D341Med (cell line): ENCODE data around the gene DNAJC1.
"Not testable (repeated sequence)": the region's sequence is repeated elsewhere in the genome, so short reads cannot be mapped to it uniquely, and the experiment has no call there.

Experiments
- DNase-seq: peaks from one replicate; pipeline ENCODE4 v3.0.0; 2012; ENCODE audit warnings: low spot score

Gene DNAJC1

DNA sequence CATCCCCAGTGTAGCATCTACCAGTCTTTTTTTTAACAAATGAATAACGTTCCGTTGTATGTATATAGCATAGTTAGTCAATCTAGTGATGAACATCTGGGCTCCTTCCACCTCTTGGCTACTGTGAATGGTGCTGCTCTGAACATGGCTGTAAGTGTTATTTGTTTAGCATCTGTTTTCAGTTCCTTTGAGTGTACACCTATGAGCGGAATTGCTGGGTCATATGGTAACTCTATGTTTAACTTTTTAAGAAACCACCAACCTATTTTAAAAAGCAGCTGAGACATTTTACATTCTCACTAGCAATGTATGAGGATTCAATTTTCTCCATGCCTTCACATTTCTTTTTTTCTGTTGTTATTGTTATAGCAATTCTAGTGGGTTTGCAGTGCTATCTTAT lies 178.2 kb downstream of the DNAJC1 start:
- DNase-seq, result no peak

DNA sequence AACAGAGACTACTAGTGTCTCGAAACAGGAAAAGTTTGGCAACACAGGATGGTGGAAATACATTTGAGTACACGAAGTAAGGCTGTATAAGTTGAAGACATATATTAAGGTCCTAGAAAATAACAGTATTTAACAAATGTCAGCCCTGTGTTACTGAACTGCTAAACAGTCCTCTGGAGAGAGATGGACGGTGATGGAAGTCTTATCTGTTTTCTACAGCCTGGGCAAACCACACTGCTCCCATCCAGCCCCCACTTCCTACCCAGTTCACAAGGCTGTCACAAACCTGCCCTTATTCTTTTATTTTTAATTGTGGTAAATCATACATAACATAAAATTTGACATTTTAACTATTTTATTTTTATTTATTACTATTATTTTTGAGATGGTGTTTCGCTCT lies 179.1 kb downstream of the DNAJC1 start:
- no peak for DNase-seq

DNA sequence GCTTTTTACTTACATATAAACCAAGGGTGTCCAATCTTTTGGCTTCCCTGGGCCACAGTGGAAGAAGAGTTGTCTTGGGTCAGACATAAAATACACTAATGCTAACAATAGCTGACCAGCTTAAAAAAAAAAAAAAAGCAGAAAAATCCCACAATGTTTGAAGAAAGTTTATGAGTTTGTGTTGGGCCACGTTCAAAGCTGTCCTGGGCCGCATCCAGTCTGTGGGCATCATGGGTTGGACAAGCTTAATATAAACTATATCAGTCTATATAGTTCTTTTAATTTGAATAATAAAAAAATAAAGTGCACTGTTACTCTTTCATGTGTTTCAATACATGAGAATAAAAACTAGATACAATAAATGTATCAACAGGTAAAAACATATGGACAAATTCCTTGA lies 179.9 kb downstream of the DNAJC1 start:
- DNase-seq, result no peak

DNA sequence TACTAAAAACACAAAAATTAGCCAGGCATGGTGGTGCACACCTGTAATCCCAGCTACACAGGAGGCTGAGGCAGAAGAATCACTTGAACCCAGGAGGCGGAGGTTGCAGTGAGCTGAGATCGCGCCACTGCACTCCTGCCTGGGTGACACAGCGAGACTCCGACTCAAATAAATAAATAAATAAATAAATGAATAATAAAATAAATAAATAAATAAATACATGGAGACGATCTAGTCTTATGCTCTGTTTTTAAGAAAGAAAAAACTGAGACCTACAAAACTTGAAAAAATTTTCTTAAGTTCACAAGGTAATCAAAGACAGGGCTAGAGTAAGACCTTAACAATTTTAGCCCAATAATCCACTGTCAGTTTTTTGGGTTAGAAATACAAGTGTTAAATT lies 181.3 kb downstream of the DNAJC1 start:
- DNase-seq, result not testable (repeated sequence)

DNA sequence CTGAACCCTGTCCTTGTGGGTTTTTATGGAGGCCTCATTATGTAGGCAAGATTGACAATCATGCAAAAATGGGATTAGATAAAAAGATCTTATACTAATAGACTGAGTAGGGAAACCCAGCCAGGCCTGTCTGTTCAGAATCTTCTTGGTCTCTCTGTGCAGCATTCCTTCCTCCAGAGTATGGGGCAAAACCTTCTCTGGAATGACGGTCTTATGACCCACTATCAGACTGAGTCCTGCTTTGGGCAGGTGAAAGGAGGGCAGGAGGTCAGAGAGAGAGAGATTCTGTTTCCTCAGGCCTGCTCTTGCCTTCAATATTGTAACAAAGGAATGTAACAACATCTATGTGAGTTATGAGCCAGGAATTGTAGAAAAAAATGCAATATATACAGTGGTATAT lies 182.6 kb downstream of the DNAJC1 start:
- no peak for DNase-seq

DNA sequence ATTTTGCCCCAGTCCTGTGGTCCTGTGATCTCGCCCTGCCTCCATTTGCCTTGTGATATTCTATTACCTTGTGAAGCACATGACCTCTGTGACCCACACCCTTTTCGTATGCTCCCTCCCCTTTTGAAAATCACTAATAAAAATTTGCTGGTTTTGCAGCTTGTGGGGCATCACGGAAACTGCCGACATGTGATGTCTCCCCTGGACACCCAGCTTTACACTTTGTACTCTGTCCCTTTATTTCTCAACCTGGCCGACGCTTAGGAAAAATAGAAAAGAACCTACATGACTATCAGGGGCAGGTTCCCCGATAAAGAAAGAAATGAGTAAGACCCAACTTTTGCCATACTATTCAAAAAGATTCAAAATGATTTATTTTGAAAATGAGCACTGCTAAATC lies 185.1 kb downstream of the DNAJC1 start:
- DNase-seq, result not testable (repeated sequence)

DNA sequence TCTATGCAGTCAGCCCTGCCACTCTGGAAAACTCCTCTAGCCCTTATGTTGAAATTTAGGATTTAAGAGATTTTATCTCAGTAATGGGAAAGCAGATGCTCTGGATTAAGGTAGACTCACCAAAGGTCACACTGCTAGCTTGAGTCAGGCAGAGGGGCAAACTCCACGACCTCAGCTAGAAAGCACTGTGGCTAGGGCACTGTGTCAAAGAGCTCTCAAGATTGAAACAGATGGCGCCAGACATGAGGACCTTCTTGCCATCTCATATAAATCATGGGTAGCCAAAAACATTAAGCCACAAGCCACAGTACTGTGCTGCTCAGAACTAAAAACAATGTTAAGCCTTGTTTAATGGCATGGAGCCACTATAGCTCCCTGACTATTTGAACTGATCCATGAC lies 188.7 kb downstream of the DNAJC1 start:
- DNase-seq, result no peak

DNA sequence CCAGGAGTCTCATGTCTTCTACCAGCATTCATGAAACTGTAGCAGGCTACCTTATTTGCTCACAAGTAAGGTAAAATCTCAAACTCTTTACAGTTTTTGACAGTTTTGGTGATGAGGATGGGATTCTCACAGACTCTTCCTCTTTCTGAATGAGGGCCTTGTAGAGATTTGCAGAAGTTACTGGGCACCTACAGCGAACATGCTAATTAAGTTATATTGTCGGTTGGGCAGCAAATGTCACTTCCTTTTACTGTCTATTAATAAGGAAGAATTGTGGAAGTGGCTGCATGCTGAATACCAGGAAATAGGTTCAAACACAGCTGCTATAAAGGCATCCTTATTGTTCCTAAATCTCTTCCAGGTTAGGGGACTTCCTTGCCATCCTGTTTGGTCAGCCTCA lies 189.6 kb downstream of the DNAJC1 start:
- DNase-seq, result no peak

DNA sequence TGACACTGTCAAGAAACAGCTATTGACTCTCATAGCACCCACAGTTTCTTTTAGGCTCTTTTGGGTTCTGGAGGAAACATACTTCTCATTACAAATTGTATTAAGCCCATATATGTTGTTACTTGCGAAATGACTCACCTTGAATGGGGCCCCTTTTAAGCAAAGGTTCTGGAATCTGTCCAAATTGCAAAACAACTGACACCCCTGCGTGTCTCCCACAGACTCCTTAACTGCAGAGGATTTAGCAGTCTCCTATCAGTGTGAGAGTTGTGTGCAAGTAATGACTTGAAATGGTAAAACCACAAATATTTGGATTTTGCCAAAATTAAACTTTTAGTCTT lies 192.3 kb downstream of the DNAJC1 start:
- DNase-seq, result no peak

DNA sequence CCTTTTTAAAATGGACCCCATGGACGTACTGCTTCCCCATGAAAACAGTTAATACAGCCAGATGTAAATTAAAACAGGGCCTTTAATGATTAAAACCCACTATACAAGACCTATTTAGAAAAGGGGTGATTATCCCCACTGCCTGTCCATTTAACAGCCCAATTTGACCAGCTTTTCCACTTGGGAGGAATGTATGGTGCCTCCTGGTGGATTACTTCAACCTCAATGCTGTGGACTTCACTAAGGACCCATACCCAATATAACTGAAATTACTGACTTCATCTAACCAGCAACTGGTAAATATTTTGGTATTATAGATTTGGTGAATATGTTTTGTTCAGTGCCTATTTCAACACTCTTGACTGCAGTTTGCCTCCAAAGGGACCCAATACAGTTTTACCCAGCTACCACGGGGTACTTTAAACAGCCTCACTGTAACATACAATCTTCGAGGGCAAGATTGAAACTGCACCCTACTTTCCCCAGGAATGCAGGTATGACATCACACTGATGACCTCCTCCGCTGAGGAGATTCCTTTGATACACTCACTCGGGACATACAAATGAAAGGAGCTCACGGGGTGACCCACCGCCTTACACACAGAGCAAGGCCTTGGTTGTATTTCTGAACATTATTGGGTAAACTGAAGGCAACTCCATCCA lies 192.8 kb downstream of the DNAJC1 start:
- no peak for DNase-seq

DNA sequence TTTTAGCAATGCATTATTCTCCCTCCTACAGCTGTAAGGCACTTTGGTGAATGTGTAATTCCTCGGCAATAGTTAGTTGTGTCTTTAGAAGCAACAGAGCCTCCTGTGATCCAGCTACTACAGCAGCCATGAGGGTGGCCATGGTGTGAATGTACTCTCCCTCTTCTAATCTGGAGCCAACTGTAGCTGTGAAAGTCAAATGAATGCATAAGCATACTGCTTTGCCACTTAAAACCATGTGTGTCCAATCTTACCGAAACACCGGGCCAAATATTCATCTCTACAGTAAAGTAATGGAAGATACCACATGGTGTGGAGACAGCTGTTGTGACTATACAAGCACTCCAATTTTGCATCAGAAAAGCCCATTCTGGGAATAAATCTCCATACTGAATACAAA lies 195.0 kb downstream of the DNAJC1 start:
- no peak for DNase-seq

DNA sequence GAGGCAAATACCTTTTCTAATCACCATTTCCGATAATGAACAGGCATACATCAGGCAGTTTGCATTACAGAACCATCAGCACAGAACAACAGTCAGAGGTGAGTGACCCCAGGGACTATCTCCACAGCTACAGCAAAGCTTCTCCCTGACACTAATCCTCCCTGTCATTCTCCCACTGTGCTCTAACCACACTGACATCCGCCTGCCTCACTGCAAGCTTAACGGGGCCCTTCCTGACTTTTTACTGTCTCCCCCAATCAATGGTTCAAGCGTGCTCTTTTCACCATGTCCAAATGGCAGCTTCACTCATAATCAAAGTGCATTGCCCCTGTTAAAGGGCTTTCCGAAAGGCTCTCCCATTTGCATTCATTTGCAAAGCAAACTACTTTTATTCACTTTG lies 196.3 kb downstream of the DNAJC1 start:
- peak; percentile 50 for DNase-seq

DNA sequence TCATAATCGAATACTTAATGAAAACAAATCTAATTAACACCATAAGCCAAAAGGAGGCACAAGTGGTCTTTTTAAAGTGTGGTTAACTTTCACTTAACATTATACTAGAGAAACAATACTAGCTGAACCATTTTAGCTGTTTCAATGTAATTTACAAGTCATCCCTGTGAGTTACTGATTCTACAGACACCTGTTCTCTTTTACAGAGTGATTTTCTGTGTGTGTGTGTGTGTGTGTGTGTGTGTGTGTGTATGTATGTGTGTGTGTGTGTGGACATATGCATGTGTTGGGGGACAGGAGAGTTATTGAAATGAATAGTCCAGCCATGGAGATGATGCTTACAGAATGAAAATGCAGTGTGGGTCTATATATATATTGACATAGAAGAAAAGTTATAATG lies 200.2 kb downstream of the DNAJC1 start:
- no peak for DNase-seq

DNA sequence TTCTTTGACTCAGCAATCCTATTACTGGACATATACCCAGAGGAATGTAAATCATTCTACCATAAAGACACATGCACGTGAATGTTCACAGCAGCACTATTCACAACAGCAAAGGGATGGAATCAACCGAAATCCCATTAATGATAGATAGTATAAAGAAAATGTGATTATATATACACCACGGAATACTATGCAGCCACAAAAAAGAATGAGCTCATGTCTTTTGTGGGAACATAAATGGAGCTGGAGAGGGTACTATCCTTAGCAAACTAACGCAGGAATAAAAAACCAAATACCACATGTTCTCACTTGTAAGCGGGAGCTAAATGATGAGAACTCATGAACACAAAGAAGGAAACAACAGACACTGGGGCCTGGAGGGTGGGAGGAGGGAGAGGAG lies 201.9 kb downstream of the DNAJC1 start:
- no peak for DNase-seq

DNA sequence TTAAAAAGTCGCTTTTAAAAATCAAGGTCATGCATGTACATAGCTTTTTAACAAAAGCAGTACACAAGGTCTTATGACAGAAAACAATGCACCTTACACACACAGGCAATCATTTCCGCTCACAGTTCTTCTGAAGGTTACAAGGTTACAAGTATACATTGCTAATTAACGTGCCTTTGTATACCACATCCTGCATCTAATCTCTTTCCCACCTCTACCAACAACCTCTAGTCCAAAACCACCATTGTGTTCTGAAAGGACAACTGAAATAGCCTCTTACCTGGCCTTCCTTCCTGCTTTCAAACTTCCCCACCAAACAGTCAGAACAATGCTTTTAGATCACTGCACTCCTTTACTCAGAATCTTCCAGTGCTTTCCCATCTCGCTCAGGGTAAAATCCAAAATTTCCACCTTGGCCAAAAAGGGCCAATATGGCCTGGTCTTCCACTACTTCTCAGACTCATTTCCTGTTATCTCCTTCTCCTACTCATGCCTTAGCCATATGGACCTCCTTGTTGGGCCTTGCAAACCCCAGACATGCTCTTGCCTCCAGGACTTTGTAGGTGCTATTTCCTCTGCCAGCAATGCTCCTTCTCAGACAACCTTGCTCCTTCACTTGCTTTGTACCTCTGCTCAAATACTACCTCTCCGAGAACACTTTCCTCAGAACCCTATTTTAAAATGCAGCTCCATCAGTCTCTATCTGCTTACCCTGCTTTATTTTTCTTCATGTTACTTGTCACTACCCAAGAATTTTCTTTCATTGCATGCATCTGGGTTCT lies 205.4 kb downstream of the DNAJC1 start:
- no peak for DNase-seq

DNA sequence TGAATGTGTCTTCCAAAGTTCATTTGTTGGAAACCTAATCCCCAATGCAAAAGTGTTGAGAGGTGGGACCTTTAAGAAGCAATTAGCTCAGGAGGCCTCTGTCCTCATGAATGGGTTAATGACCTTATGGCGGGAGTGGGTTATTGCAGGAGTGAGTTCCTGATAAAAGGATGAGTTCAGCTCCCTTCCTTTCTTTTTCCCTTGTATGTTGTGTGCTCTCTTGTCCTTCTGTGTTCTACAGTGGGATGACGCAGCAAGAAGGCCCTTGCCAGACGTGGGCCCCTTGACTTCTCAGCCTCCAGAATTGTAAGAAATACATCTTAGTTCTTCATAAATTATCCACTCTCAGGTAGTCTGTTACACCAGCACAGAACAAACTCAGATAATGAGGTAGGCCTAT lies 206.0 kb downstream of the DNAJC1 start:
- DNase-seq, result no peak

DNA sequence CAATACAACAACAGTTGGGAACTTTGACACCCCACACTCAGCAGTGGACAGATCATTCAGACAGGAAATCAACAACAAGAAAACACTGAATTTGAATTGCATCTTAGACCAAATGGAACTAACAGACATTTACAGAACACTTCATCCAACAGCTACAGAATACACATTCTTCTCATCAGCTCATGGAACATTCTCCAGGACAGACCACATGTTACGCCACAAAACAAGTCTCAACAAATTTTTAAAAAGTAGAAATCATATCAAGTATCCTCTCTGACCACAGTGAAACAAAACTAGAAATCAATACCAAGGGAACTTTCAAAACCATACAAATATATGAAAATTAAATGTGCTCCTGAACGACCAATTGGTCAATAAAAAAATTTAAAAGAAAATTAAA lies 212.3 kb downstream of the DNAJC1 start:
- DNase-seq, result no peak

DNA sequence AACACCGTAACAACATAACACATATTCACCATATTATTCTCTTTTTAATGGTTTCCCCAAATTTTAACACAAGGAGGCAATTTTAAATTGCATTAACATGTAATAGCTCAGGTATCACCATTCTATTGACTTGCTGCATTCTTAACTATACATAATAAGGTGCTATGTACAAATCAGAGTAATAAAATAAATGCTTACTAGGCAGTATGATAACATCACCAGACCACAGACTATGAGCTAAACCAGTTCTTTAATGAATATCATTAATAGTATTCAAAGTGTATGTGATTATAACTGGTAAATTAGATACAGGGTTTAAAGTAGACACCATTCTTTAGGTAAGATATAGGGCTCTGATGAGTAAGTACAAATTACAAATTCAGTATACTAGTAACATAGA lies 226.6 kb downstream of the DNAJC1 start:
- DNase-seq, result no peak

DNA sequence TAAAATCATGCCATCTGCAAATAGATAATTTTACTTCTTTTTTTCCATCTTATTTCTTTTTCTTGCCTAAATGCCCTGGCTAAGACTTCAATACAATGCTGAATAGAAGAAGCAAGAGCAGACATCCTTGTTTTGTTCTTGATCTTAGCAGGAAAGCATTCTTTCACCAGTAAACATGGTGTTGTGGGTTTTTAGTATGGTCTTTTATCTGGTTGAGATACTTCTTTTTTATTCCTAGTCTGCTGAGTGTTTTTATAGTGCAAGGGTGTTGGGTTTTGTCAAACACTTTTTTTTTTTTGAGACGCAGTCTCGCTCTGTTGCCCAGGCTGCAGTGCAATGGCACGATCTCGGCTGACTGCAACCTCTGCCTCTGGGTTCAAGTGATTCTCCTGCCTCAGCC lies 232.3 kb downstream of the DNAJC1 start:
- no peak for DNase-seq

DNA sequence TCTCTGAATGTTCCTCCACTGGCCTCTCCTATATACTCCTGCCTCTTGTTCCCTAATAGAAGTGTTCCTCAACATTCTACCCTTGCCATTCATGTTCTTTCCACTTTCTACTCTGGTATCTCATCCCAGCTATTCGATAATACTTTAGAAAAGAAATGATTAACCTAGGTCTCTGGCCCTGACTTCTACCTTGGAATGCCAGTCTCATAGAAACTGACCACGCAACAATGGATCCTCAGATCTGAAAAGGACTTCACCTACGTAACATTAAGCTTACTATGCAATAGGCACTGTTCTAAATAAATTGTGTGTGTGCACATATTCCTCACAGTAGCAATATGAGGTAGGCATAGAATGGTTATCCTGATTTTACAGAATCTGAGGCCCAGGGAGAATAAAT lies 234.5 kb downstream of the DNAJC1 start:
- DNase-seq, result no peak

DNA sequence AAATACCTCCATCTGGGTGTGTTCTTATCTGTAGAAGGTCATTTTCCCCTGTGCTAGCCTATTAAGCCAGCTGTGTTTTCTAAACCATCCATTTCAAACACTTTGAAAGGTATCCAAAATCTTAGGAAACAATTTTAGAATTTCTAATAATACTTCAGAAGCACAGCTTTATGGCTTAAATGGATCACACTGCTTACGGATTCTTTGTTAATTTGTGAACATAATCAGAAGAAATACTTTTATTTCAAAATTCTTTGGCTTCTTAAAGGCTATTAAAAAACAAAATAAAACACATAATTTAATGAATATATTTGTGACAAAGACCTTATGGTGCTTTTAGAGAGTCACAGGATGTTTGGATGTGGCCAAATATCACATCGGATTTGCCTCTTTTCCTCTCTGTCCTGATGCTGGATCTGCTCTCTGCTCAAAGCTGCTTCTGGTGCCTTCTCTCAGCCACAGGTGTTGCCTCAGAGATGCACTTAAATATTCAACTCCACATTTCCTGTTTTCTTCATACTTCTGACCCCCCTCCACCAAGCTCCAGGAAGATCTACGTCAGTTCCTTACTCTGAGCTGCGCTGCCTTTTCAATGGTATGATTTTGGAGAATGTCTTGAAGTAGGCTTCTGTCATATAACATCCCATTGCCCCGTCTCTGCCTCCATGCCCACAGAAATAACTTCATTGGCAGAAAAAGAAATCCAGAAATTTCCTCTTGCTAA lies 238.9 kb downstream of the DNAJC1 start:
- DNase-seq, result no peak

DNA sequence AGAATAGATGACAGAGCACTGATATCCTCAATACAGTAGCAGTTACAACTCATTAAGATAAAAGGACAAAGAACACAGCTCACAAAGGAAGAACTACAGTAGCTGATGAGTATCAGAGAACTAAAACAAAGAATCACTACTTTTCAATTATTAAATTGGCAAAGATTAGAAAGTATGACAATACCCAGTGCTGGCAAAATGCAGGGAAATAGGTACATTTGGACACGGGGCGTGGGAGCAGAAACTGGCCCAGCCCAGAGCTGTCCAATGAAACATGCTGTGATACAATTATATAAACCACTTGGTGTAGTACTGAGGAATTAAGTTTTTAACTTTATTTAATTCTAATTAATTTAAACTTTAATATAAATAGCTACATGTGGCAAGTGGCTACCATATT lies 243.2 kb downstream of the DNAJC1 start:
- DNase-seq, result no peak

DNA sequence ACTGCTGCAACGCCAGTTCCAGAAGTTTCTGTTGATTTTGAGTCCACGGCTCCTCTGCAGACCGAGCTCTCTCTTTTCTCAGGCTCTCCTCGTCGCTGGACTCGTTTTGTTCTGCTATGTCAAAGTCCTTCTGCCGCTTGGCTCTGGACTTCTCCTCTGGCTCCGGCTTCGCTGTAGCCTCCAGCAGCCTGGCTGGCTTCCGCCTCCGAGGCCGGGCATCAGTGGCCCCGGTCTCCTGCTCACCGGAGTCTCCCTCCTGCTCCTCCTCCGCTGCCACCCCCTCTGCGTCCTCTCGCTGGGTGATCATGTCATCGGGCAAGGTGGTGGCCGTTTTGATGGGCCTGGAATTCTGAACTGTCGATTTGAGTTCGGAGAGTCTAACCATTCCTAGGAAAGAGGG lies 244.3 kb downstream of the DNAJC1 start:
- DNase-seq, result no peak
